CD8-positive, alpha-beta memory T cell (primary cell): ENCODE measurements around the gene HMGN3. TPM values are rescaled to one million over a fixed set of nuclear protein-coding genes. Genes with fewer than 3 reads are reported as not detected.
A peak's percentile ranks its signal among the peaks of the same experiment; 100 is the strongest.

Experiments
- CTCF ChIA-PET: fragments of 350-600 bp; sonication (Branson Sonifier 250); formaldehyde crosslinking; loops from one replicate; lab custom pipeline; 2021; ENCODE audit warnings: antibody characterized with exemption; lab: Charles Lee
- POLR2A ChIA-PET: fragments of 350-600 bp; sonication (Branson Sonifier 250); formaldehyde crosslinking; loops from one replicate; lab custom pipeline; 2021; ENCODE audit warnings: antibody characterized with exemption; lab: Charles Lee
- DNase-seq, 5 donors: peaks; one replicate each; pipeline versions ENCODE4 v3.0.0 to v3.0.0-alpha.2; 2020 to 2022; ENCODE audit warnings: mixed read lengths in 1 of 5
- H3K27ac ChIP-seq: one replicate; pipeline ENCODE4 v1.7.0; 2013; ENCODE audit warnings: low read depth, mild to moderate bottlenecking, low read length, moderate library complexity
- H3K27me3 ChIP-seq: 2 replicates; pipeline ENCODE4 v1.7.0; 2013; ENCODE audit warnings: low read length, mild to moderate bottlenecking; ENCODE audit not compliant: insufficient read depth, poor library complexity, severe bottlenecking
- H3K36me3 ChIP-seq: 2 replicates; pipeline ENCODE4 v1.7.0; 2013; ENCODE audit warnings: mild to moderate bottlenecking, low read length, moderate library complexity; ENCODE audit not compliant: insufficient read depth
- H3K4me1 ChIP-seq: 2 replicates; pipeline ENCODE4 v1.7.0; 2013; ENCODE audit warnings: mild to moderate bottlenecking, low read length, moderate library complexity; ENCODE audit not compliant: insufficient read depth
- H3K4me3 ChIP-seq: 2 replicates; pipeline ENCODE4 v1.7.0; 2013; ENCODE audit warnings: mild to moderate bottlenecking, low read length
- H3K9me3 ChIP-seq: 2 replicates; pipeline ENCODE4 v1.7.0; 2013; ENCODE audit warnings: mild to moderate bottlenecking, low read length
- H3K27ac Mint-ChIP-seq, 8 donors: one replicate each; pipeline ENCODE4 v1.8.0; 2020 to 2021; ENCODE audit warnings: mixed read lengths in 8 of 8, mild to moderate bottlenecking in 6 of 8, inconsistent platforms in 3 of 8, moderate library complexity in 3 of 8
- H3K27me3 Mint-ChIP-seq, 2 donors: one replicate each; pipeline ENCODE4 v1.8.0; 2020 to 2021; ENCODE audit warnings: mixed read lengths in 2 of 2, mild to moderate bottlenecking in 1 of 2, moderate library complexity in 1 of 2
- H3K36me3 Mint-ChIP-seq, 3 donors: one replicate each; pipeline ENCODE4 v1.8.0; 2020 to 2021; ENCODE audit warnings: mixed read lengths in 3 of 3, inconsistent platforms in 1 of 3, mild to moderate bottlenecking in 1 of 3
- H3K4me1 Mint-ChIP-seq, 3 donors: one replicate each; pipeline ENCODE4 v1.8.0; 2020 to 2021; ENCODE audit warnings: mixed read lengths in 3 of 3, inconsistent platforms in 1 of 3, mild to moderate bottlenecking in 1 of 3
- H3K4me3 Mint-ChIP-seq, 7 donors: one replicate each; pipeline ENCODE4 v1.8.0; 2020 to 2021; ENCODE audit warnings: mixed read lengths in 7 of 7, mild to moderate bottlenecking in 6 of 7, moderate library complexity in 4 of 7, inconsistent platforms in 2 of 7
- H3K9me3 Mint-ChIP-seq, 5 donors: one replicate each; pipeline ENCODE4 v1.8.0; 2020 to 2022; ENCODE audit warnings: mixed read lengths in 5 of 5, mild to moderate bottlenecking in 3 of 5, moderate library complexity in 2 of 5, inconsistent platforms in 1 of 5
- polyA plus RNA-seq: library from polyadenylated mRNA; unstranded; fragments of 300-500 nt; fragmentation: Illumina TruSeq; gene quantifications from one replicate; pipeline ENCODE4 v1.2.3, GENCODE V29; 2021
- total RNA-seq, 2 experiments: library from RNA; stranded (reverse); gene quantifications; one replicate each; pipeline ENCODE4 v1.2.3, GENCODE V29; 2021

HMGN3 gene
- total and polyA plus RNA-seq, 3 experiments from 2014 or later, result 41.4 to 111 (median 44.5) TPM

DNA sequence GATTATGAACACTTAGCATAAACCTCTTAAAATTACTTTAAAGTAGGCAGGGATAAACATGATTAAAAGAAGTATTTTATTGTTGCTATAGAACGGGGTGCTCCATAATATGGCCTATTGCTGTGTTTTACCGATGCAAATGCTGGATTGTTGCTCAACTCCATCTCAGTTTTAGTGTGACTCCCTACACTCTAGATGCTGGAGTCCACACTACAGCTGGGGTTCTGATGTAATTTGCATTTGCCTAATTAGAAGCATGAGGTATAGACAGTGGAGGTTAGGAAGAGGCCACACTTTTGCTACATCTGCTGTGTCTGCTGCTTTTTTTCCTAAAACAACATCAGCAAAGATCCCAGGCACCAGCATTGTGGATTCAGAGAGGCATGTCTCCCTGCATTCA lies 6.7 kb upstream of the HMGN3 start:
- no peak for DNase-seq
- Histone ChIP-seq H3K27me3 (no peaks in the 10 kb centered on the region), H3K4me1 (no peaks in the 10 kb centered on the region), H3K27ac (no peak overlapping the region), H3K4me3 (no peak overlapping the region), H3K9me3 (no peaks in the 10 kb centered on the region), H3K36me3 (no peaks in the 10 kb centered on the region)
- H3K9me3 Mint-ChIP-seq, result no peaks in the 10 kb centered on the region
- ChIA-PET CTCF (no interaction called here), POLR2A (no interaction called here)
- no peaks in the 10 kb centered on the region for H3K36me3 Mint-ChIP-seq
- no peak overlapping the region for H3K27ac Mint-ChIP-seq
- no peaks in the 10 kb centered on the region for H3K4me1 Mint-ChIP-seq
- no peak overlapping the region for H3K4me3 Mint-ChIP-seq
- no peaks in the 10 kb centered on the region for H3K27me3 Mint-ChIP-seq

DNA sequence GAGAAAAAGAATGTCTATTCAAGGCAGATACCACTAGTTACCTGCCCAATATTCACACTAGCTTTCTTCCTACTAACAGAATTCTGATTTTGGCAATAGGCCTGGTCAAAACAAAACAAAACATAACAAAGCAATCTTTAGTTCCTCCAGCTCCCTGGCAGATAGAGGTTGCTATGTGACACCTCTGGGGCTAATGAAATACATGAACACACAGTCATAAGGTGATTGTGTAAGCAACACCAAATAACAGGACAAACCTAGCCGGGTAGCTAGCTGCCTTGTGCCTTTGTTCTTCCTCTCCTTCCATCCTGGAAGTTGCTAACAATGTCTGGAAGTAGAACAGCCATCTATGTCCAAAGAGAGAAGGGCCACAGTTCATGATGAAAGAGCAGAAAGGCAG lies 6.0 kb upstream of the HMGN3 start:
- Histone ChIP-seq H3K36me3 (no peaks in the 10 kb centered on the region), H3K4me1 (no peaks in the 10 kb centered on the region), H3K27ac (no peak overlapping the region), H3K9me3 (no peaks in the 10 kb centered on the region), H3K4me3 (no peak overlapping the region), H3K27me3 (no peaks in the 10 kb centered on the region)
- H3K9me3 Mint-ChIP-seq, result no peaks in the 10 kb centered on the region
- H3K27me3 Mint-ChIP-seq, result no peaks in the 10 kb centered on the region
- peaks cover 0 to 2% (median 0%) of the 10 kb centered on the region in 3 donors for H3K4me1 Mint-ChIP-seq
- no peak overlapping the region for H3K4me3 Mint-ChIP-seq
- ChIA-PET CTCF (no interaction called here), POLR2A (no interaction called here)
- DNase-seq, result no peak
- no peak overlapping the region for H3K27ac Mint-ChIP-seq
- H3K36me3 Mint-ChIP-seq, result no peaks in the 10 kb centered on the region

DNA sequence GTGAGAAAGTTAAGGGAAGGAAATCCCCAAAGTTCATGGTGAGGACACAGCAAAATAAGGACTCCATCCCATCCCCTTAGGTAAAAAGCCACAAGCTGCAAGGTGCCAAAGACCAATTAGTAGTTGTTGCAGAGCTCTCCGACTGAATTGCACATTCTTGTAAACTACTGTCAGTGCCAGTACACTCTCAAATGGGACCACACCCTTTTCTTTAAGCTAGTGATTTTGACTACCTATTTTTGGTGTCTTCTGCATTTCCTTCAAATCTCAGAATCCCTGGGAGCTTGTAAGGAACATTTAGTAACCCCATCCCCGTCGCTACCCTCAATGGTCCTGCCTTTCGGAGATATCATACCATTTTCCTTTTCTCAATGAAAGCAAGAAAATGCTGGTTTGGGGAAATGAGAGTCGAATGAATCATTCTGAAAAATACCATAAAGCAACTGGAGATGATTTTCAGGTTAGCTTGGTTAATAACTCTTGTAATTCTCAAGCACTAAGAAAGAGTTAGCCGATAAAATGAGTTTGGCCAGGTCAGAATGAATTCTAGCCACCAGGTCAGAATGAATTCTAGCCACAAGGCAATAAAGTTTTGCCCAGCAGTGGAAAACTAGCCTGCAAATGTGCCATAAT lies 5.2 kb upstream of the HMGN3 start:
- no peaks in the 10 kb centered on the region for H3K36me3 Mint-ChIP-seq
- H3K27me3 ChIP-seq, result no peaks in the 10 kb centered on the region
- H3K27me3 Mint-ChIP-seq, result no peaks in the 10 kb centered on the region
- H3K9me3 Mint-ChIP-seq, result no peaks in the 10 kb centered on the region
- no peak overlapping the region for H3K4me3 Mint-ChIP-seq
- no peaks in the 10 kb centered on the region for H3K36me3 ChIP-seq
- no peak overlapping the region for H3K27ac Mint-ChIP-seq
- H3K27ac ChIP-seq, result no peak overlapping the region
- ChIA-PET CTCF (no interaction called here), POLR2A (no interaction called here)
- no peak for DNase-seq
- no peak overlapping the region for H3K4me3 ChIP-seq
- no peaks in the 10 kb centered on the region for H3K9me3 ChIP-seq
- peaks cover 4% of the 10 kb centered on the region for H3K4me1 ChIP-seq
- peaks cover 3 to 7% (median 3%) of the 10 kb centered on the region in 3 donors for H3K4me1 Mint-ChIP-seq

DNA sequence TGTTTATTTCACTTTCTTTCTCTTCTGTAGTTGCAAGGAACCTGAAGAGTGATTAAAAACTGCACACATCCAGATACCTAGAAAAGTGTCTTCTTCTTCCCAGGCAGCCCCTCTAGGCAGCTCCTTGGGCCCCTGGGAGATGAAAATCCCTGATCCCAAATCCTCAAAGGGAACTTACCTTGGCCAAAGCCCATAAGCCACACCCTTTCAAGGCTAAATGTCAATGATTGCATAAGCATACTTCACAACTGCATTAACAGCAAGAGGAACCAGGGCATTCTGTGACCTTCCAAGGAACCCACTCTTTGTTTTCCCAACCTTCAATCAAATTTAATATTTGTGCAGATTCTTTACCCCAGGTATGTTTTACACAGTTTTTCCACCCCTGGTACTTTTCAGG lies 4.4 kb upstream of the HMGN3 start:
- H3K4me1 Mint-ChIP-seq, result peaks cover 6 to 9% (median 6%) of the 10 kb centered on the region in 3 donors
- no peak overlapping the region for H3K4me3 Mint-ChIP-seq
- Histone ChIP-seq H3K36me3 (no peaks in the 10 kb centered on the region), H3K27me3 (no peaks in the 10 kb centered on the region), H3K9me3 (no peaks in the 10 kb centered on the region), H3K4me1 (peaks cover 4% of the 10 kb centered on the region), H3K4me3 (no peak overlapping the region), H3K27ac (no peak overlapping the region)
- H3K27me3 Mint-ChIP-seq, result no peaks in the 10 kb centered on the region
- no peak for DNase-seq
- POLR2A ChIA-PET, result no interaction called here
- CTCF ChIA-PET, result no interaction called here
- no peak overlapping the region for H3K27ac Mint-ChIP-seq
- no peaks in the 10 kb centered on the region for H3K9me3 Mint-ChIP-seq
- H3K36me3 Mint-ChIP-seq, result peaks cover 0 to 5% (median 0%) of the 10 kb centered on the region in 3 donors

DNA sequence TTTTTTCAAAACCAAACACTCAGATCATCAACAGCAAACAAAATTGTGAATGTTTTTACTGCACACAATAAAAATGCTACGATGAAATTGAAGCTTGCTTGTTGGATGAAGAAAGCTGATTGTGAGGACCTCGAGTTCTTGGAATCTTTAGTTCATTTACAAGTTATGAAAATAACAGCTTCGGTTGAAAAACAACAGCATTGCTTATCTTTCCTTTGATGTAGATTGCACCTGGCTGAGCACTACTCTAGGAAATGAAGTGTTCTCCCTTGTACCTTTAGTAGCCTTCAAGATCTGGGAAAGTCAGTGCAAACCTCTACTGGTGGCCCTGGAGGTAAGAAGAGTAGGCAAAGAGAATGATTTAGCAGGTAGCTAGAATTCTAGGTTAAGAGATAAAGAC lies 2.2 kb upstream of the HMGN3 start:
- Mint-ChIP-seq H3K4me1 (peaks cover 19 to 24% (median 22%) of the 10 kb centered on the region in 3 donors), H3K27me3 (no peaks in the 10 kb centered on the region), H3K4me3 (peak overlapping the region in 1 of 7 donors; percentile 4), H3K36me3 (peaks cover 0 to 10% (median 0%) of the 10 kb centered on the region in 3 donors), H3K27ac (peak overlapping the region in 1 of 8 donors; percentile 52), H3K9me3 (no peaks in the 10 kb centered on the region)
- H3K4me1 ChIP-seq, result peaks cover 15% of the 10 kb centered on the region
- no peak overlapping the region for H3K27ac ChIP-seq
- no peaks in the 10 kb centered on the region for H3K36me3 ChIP-seq
- H3K9me3 ChIP-seq, result no peaks in the 10 kb centered on the region
- no peaks in the 10 kb centered on the region for H3K27me3 ChIP-seq
- CTCF ChIA-PET, result no interaction called here
- no peak overlapping the region for H3K4me3 ChIP-seq
- POLR2A ChIA-PET, result no interaction called here
- DNase-seq, result no peak

DNA sequence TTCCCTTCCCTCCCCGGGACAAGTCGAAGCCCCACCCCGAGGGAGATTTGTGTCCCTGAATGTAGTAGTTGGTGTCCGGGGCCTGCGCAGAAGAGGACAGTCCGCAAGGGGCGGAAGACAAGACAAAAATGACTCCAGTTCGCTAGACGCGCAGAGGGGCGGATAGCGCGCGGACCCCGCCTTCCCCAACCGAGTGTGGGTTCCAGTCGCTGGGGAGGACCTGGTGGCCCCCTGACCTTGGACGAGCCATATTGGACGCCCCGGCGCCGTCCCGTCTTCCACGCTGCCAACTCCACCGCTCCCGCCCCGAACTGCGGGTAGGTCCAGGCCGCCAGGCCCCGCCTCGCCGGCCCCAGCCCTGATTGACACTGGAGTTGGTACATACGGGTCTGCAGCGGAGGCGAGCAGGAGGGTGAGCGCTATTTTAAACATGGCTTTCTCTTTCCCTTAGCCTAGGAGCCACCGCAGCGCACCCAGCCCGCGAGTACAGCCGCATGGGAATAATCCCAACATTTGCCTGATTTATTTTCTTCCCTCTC lies 802 bp downstream of the HMGN3 start:
- POLR2A ChIA-PET, result interaction anchor here (1.0 kb wide), 1 partner anchor 157 kb away, joined by 4 read pairs; no protein-coding TSS in a partner anchor
- CTCF ChIA-PET, result interaction anchor here (1.4 kb wide), 1 partner anchor 23 kb away, joined by 4 read pairs; no protein-coding TSS in a partner anchor
- Mint-ChIP-seq H3K4me1 (peaks cover 24 to 35% (median 29%) of the 10 kb centered on the region in 3 donors), H3K27me3 (no peaks in the 10 kb centered on the region), H3K36me3 (peaks cover 0 to 10% (median 0%) of the 10 kb centered on the region in 3 donors), H3K4me3 (peak overlapping the region; percentile 90 to 98 (median 95)), H3K27ac (peak overlapping the region; percentile 73 to 96 (median 91)), H3K9me3 (no peaks in the 10 kb centered on the region)
- Histone ChIP-seq H3K4me1 (peaks cover 15% of the 10 kb centered on the region), H3K9me3 (no peaks in the 10 kb centered on the region), H3K4me3 (peak overlapping the region; percentile 97), H3K27me3 (no peaks in the 10 kb centered on the region), H3K36me3 (no peaks in the 10 kb centered on the region), H3K27ac (peak overlapping the region; percentile 60)
- peak; percentile 52 to 71 (median 62) for DNase-seq

DNA sequence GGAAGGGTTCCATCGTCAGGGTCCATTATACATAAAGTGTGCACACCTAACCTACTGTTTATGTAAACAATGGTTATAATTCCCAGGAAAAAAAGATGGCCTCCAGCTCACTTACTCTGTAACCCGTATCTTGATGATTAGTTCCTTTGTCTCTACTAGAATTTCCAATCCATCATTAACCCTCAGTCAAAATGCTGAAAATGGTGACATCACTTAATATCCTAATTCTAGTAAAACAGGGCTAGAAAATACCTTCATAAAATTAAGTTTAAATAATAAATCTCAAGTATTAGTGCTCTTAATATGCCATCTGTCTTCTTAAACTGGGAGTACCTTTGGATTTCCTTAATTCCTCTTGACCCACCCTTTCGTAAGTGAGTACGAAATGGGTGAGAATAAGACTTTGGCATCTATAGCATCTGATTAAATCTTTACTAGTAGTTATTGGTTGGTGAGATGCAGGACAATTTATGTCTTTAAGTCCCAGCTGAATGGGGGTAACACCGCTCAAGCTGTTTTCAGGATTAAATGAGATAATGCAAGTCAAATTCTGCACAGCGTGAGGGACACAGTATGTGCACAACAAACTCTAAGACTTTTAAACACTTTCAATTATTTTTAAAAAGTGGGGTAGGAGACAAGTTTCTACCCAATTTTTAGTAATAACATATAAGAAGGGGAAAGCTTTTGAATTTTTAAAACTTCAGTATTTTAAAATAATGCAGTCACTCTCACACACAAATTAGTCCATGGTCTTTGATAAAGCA lies 1.6 kb downstream of the HMGN3 start:
- POLR2A ChIA-PET, result interaction anchor here (0.7 to 0.8 kb wide), 2 partner anchors 156 to 366 kb away, joined by 3 to 6 read pairs; partner anchors contain the start of gene IRAK1BP1
- peaks cover 0 to 10% (median 0%) of the 10 kb centered on the region in 3 donors for H3K36me3 Mint-ChIP-seq

More for the DNA sequence above, 1.6 kb downstream of the HMGN3 start:
- peaks cover 25 to 39% (median 31%) of the 10 kb centered on the region in 3 donors for H3K4me1 Mint-ChIP-seq
- Histone ChIP-seq H3K4me1 (peaks cover 15% of the 10 kb centered on the region), H3K27ac (no peak overlapping the region), H3K9me3 (no peaks in the 10 kb centered on the region), H3K27me3 (no peaks in the 10 kb centered on the region), H3K4me3 (peak overlapping the region; percentile 97), H3K36me3 (no peaks in the 10 kb centered on the region)
- peak overlapping the region in 7 of 8 donors; percentile 84 to 96 (median 92) for H3K27ac Mint-ChIP-seq
- no peaks in the 10 kb centered on the region for H3K27me3 Mint-ChIP-seq
- H3K9me3 Mint-ChIP-seq, result no peaks in the 10 kb centered on the region
- no peak for DNase-seq
- CTCF ChIA-PET, result interaction anchor here (1.4 kb wide), 2 partner anchors 22 to 154 kb away, joined by 4 to 5 read pairs; partner anchors contain the start of gene PHIP
- peak overlapping the region; percentile 90 to 98 (median 95) for H3K4me3 Mint-ChIP-seq
